Lower lobe of right lung (tissue), 2 donors: ENCODE data around the gene ETV3. TPM values are rescaled to one million over a fixed set of nuclear protein-coding genes. Genes with fewer than 3 reads are reported as not detected.

Source experiments
- ATAC-seq, 2 donors: fragments of 200-7000 bp; cut with Tn5 transposase; one replicate each; pipeline ENCODE4 v1.9.1; 2020 to 2022; ENCODE audit warnings: mild to moderate bottlenecking in 2 of 2, moderate library complexity in 2 of 2
- DNase-seq: peaks from one replicate; pipeline ENCODE4 v3.0.0-alpha.2; 2020
- H3K27ac ChIP-seq: fragments of 200-600 bp; one replicate; pipeline ENCODE4 v1.8.0; 2022
- H3K27me3 ChIP-seq: fragments of 200-600 bp; one replicate; pipeline ENCODE4 v1.8.0; 2022; ENCODE audit warnings: low read depth
- H3K36me3 ChIP-seq: fragments of 200-600 bp; one replicate; pipeline ENCODE4 v1.8.0; 2022; ENCODE audit warnings: mild to moderate bottlenecking
- H3K4me1 ChIP-seq: fragments of 200-600 bp; one replicate; pipeline ENCODE4 v1.8.0; 2022
- H3K4me3 ChIP-seq: fragments of 200-600 bp; one replicate; pipeline ENCODE4 v1.8.0; 2022; ENCODE audit warnings: mild to moderate bottlenecking
- H3K9me3 ChIP-seq: fragments of 200-600 bp; one replicate; pipeline ENCODE4 v1.8.0; 2022
- intact Hi-C: fragments of 100-400 bp; cut with DNase I; formaldehyde crosslinking; loops from one replicate; pipeline ENCODE4 v1.11.0; 2022
- total RNA-seq: library from RNA; stranded (reverse); fragmentation: NEBNext Ultra II Directional; extraction: Animal tissue kit (Norgen Biotek cat#: 25700); gene quantifications from one replicate; pipeline ENCODE4 v1.2.1, GENCODE V29; 2021
- TF ChIP-seq, protein P1 (sequence below): fragments of 200-600 bp; IDR thresholded peaks from one replicate; pipeline ENCODE4 v1.8.0; 2022; ENCODE audit warnings: antibody characterized with exemption, mild to moderate bottlenecking
- donor health status: DM: no; HTN: yes; CAD: no; lungs with severe emphysema.

Gene ETV3
- total RNA-seq, 1 donor from 2014 or later: 29.5 TPM

- peak; percentile 90 to 91 for ATAC-seq
Measured at GRCh38 chr1:157090196-157090647, 48.0 kb downstream of the ETV3 start.

GRCh38 chr1:157089789-157090188, 48.4 kb downstream of the ETV3 start:
- Histone ChIP-seq H3K4me1 (no peaks in the 10 kb centered on the region), H3K4me3 (no peak overlapping the region), H3K36me3 (no peaks in the 10 kb centered on the region), H3K27me3 (no peaks in the 10 kb centered on the region), H3K27ac (no peak overlapping the region), H3K9me3 (no peaks in the 10 kb centered on the region)
- TF ChIP-seq, protein P1, sequence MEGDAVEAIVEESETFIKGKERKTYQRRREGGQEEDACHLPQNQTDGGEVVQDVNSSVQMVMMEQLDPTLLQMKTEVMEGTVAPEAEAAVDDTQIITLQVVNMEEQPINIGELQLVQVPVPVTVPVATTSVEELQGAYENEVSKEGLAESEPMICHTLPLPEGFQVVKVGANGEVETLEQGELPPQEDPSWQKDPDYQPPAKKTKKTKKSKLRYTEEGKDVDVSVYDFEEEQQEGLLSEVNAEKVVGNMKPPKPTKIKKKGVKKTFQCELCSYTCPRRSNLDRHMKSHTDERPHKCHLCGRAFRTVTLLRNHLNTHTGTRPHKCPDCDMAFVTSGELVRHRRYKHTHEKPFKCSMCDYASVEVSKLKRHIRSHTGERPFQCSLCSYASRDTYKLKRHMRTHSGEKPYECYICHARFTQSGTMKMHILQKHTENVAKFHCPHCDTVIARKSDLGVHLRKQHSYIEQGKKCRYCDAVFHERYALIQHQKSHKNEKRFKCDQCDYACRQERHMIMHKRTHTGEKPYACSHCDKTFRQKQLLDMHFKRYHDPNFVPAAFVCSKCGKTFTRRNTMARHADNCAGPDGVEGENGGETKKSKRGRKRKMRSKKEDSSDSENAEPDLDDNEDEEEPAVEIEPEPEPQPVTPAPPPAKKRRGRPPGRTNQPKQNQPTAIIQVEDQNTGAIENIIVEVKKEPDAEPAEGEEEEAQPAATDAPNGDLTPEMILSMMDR: no peak
- intact Hi-C loops: loop anchor here (5.0 kb wide), 1 partner anchor 68 kb away; no protein-coding TSS in a partner anchor
- ATAC-seq (no peak), DNase-seq (no peak)

More at GRCh38 chr1:157090196-157090647, 48.0 kb downstream of the ETV3 start:
- intact Hi-C loops: no loop called here
- peak; percentile 89 for DNase-seq
- TF ChIP-seq, protein P1: peak; percentile 97
- Histone ChIP-seq H3K27ac (no peak overlapping the region), H3K27me3 (no peaks in the 10 kb centered on the region), H3K4me3 (no peak overlapping the region), H3K36me3 (no peaks in the 10 kb centered on the region), H3K9me3 (no peaks in the 10 kb centered on the region), H3K4me1 (no peaks in the 10 kb centered on the region)

DNA sequence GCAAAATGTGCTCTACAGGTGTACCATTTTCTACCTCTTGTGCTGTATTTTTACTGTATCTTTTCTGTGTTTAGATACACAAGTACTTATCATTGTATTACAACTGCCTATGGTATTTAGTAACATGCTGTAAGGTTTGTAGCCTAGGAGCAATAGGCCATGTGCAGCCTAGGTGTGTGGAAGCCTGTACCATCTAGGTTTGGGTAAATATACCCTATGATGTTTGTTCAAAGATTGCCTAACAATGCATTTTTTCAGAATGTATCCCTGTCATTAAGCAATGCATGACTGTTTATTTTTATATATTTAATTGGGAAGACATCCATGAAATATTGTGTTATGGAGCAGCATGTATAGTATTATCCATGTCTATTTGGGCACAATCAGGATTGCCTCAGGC, 49.6 kb downstream of the ETV3 start:
- TF ChIP-seq, protein P1: no peak
- Histone ChIP-seq H3K4me1 (no peaks in the 10 kb centered on the region), H3K4me3 (no peak overlapping the region), H3K27ac (no peak overlapping the region), H3K9me3 (no peaks in the 10 kb centered on the region), H3K36me3 (no peaks in the 10 kb centered on the region), H3K27me3 (no peaks in the 10 kb centered on the region)
- intact Hi-C loops: loop anchor here (5.0 kb wide), 1 partner anchor 69 kb away; no protein-coding TSS in a partner anchor
- no peak for DNase-seq
- ATAC-seq: no peak

GRCh38 chr1:157087030-157087429, 51.2 kb downstream of the ETV3 start:
- ATAC-seq (no peak), DNase-seq (no peak)
- no peak overlapping the region for H3K4me3 ChIP-seq
- H3K27ac ChIP-seq: no peak overlapping the region
- no peaks in the 10 kb centered on the region for H3K9me3 ChIP-seq
- H3K4me1 ChIP-seq: no peaks in the 10 kb centered on the region
- H3K27me3 ChIP-seq: no peaks in the 10 kb centered on the region
- H3K36me3 ChIP-seq: no peaks in the 10 kb centered on the region
- intact Hi-C loops: loop anchor here (5.0 kb wide), 1 partner anchor 70 kb away; no protein-coding TSS in a partner anchor
- TF ChIP-seq, protein P1: no peak

GRCh38 chr1:157086299-157086698, 51.9 kb downstream of the ETV3 start:
- no peak for DNase-seq
- ATAC-seq: no peak

More at GRCh38 chr1:157086299-157086698, 51.9 kb downstream of the ETV3 start:
- no peaks in the 10 kb centered on the region for H3K9me3 ChIP-seq
- no peaks in the 10 kb centered on the region for H3K4me1 ChIP-seq
- no peak overlapping the region for H3K27ac ChIP-seq
- H3K36me3 ChIP-seq: no peaks in the 10 kb centered on the region
- H3K4me3 ChIP-seq: no peak overlapping the region
- TF ChIP-seq, protein P1: no peak
- intact Hi-C loops: loop anchor here (5.0 kb wide), 1 partner anchor 71 kb away; no protein-coding TSS in a partner anchor
- H3K27me3 ChIP-seq: no peaks in the 10 kb centered on the region
